ENCODE measurements around the gene SLC5A5.

DNA sequence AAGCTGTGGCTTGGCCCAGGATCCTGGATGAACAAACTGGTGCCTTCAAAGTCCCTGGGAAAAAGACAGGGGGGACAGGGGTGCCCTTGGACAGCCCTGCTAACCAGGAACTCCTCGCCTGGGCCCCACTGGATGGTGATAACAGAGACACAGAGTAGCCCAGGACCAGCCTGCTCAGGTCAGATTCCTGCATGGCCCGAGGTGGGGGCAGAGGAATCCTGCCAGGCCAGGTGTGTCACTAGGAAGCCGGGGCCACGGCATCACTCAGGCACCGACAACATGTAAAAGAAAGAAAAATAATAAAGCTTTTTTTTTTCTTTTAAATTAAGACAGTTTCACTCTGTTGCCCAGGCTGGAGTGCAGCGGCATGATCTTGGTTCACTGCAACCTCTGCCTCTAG is 17.7 kb upstream of the SLC5A5 start:
- TF ChIP-seq FOXM1 (IDR thresholded peaks at IDR 0.05; ENCODE audit: borderline replicate concordance) (no peak), SUZ12 (IDR thresholded peaks at IDR 0.05) (no peak), PKNOX1 (IDR thresholded peaks at IDR 0.05) (no peak), FOXK2 (IDR thresholded peaks at IDR 0.05) (no peak), L3MBTL2 (conservative IDR thresholded peaks at IDR 0.05) (no peak)

Data from HEK293T (cell line).